NCI-H1092 (cell line): Measurements from ENCODE around the gene STK32B.

Experiments used
- DNase-seq: peaks from one replicate; lab custom pipeline; 2025; lab: John Stamatoyannopoulos, UW

The STK32B gene

DNA sequence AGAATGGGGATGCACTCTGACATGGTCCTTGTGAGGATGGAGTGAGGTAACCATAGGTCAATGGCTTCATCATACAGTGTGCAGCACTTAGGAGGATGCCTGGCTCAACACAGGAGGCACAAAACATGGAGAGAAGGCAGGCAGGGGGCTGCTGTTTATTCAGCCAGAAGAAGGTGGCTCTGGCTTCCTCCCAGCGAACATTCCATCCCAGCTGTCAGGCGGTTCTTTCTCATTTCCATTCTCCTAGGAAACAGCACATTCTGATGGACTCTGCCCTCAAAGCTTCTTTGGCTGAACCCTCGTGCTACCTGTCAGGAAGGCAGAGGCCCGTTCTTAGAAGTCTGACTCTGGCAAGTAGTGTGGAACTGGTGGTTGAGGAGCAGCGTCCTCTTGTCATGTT, 18.6 kb downstream of the STK32B start:
- DNase-seq, result no peak

DNA sequence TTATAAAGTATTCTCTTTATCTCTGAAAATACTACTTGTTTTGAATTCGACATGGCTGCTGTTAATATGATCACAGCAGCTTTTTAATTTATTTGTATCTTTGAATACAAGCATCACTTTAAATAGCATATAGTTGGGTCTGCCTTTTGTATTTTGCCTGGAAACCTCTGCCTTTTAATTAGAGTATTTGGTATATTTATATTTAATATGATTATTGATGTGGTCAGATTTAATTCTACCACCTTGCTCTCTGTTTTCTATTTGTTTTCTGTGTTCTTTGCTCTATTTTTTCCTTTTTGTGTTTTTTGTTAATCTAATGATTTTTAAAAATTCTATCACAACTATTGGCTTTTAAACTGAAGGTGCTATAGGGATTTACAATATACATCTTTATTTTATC, 21.7 kb downstream of the STK32B start:
- DNase-seq, result no peak

DNA sequence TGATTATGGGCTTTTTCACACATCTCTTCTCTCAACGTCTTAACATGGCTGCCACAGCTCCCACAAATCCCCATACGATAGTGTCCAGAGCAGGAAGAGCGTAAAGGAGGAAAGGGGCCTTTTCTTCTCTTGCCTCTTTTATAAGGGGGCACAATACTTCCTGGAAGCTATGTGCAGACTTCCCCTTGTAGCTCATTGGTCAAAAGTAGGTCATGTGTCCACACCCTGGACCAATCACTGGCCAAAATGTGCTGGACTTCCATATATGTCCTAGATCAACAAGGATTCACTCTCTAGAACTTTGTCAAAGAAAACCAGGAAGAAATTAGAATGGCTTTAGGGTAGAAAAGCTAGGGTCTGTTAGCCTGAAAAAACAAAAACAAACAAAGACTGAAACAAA, 26.7 kb downstream of the STK32B start:
- DNase-seq, result no peak

DNA sequence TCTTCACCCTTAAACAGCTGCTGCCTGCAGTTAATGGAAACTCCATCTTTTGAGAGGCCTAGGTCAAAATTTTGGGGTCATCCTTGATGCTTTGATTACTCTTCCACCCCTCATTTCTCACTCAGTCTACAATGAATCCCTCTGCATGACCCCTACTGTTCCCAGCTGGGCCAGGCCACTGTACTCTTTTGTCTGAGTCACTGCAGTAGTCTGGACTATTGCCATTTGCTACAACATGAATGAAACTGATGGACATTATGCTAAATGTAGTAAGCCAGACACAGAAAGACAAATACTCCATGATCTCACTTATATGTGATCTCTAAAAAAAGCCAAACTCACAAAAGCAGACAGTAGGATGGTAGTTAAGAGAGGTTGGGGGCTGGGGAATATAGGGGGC, 28.3 kb downstream of the STK32B start:
- DNase-seq, result no peak

DNA sequence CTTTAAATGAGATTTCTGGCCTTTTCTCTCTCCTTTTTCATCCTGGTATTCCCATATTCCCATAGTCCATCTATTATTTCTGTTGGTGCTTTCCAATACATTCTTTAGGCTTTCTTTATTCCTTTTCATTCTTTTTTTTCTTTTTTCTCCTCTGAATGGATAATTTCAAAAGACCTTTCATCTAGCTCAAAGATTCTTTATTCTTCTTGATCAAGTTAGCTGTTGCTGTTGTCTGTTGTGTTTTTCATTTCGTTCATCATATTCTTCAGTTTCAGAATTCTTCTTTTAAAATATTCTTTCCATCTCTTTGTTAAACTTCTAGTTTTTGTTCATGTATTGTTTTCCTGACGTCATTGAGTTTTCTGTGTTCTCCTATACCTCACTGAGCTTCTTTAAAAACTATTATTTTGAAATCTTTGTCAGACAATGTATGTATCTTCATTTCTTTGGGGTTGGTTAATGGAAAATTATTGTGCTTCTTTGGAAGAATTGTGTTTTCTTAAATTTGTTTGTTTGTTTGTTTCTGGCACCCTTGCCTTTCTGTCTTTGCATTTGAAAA, 30.2 kb downstream of the STK32B start:
- DNase-seq, result no peak

DNA sequence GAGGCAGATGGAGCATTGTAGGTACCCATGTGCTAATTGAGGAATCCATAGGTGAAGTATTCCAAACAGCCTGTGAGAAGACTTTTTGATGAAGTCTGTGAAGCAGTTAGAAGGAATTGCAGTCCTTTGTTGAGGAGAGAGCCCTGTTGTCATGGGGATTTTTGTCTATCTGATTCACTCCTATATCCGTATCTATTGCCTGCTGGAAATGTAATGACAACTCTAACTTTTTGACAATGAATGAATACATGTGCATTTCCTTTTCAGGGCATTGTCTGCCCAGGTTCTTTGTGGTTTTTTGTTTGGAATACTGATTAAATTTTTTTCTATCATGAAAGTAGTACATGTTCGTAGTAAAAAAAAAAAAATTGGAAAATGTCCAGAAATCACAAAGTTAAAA, 31.1 kb downstream of the STK32B start:
- DNase-seq, result no peak

DNA sequence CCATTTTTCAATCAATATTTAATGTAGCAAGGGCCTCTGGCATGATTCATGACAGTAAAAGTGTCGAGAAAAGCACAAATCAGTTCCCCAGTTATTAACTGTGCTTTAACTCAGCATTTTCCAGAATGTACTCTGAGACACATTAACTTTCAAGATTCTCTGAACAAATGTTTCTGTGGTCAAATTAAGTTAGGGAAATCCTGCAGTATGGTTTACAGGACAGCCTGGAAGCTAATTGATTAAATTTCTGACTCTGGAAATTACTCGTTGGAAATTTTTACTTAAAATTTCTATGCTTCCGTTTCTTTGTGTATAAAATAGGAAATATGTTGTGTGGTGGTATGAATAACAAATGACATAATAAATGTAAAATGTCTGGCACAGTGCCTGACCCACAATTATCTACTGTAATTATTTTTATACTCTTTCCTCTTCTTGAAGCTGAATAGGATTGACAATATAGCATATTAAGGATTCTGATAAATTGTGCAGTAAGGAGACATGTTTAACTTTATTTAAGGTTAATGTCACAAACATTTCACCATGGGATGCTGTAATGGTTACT, 33.7 kb downstream of the STK32B start:
- no peak for DNase-seq

DNA sequence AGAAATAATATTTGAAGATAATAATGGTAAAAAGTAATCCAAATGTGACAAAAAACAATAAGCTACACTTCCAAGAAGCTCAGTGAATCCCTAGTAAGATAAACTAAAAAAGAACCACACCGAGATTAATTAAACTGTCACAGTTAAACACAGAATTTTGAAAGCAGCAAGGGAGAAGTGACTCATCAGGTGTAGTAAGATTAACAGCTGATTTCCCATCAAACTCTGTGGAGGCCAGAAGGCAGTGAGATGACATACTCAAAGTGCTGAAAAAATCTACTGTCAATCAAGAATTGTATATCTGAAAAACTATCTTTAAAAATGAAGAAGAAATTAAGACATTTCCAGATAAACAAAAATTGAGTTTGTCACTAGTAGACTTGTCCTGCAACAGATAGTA, 35.3 kb downstream of the STK32B start:
- DNase-seq, result no peak

DNA sequence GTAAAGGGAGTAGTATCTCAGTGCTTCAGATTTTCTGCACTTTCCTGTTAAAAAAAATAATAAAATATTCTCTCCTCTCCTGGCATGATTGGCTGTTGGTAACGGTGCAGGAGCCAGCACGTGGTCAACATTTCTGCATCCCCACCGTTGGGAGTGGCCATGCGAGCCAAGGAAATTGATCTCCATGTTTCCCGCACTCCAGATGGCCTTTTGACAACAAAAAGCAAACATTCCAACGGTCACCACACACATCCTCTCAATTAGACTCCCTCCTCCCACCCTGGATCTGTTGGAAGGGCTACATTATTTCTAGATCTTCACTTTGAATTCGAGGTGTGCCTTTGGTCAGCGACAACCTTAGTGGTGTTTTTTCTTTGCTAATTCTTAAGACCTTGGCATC, 45.0 kb downstream of the STK32B start:
- DNase-seq, result no peak

DNA sequence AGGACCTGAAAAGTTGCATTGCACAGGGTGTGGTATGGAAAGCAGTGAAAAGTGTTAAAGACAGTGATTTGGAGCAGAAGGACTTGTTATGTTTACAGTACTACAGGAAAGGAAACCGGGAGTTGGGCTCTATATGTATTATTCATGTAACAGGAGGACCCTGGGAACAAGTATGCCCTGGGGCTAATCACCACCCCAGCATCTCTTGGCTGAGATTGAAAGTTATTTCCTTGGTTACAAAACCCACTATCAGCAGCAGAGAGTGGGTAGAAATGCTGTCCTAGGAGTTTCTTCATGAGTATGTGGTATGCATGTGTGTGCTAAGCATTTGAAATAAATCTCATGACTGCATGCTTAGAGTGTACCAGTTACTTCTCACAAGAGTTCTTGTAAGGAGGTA, 46.9 kb downstream of the STK32B start:
- DNase-seq, result no peak

DNA sequence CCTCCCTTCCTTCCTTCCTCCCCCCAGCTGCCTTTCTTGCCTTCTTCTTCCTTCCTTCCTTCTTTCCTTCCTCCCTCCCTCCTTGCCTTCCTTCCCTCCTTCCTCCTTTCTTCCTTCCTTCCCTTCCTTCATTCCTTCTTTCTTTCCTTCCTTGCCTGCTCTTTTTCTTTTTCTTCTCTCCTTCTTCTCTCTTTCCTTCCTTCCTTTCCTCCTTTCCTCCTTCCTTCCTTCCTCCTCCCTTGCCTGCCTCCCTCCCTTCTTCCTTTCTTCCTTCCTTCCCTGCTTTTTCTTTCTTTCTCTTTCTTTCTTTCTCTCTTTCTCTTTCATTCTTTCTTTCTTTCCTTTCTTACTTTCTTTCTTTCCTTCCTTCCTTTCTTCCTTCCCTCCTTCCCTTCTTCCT, 49.1 kb downstream of the STK32B start:
- DNase-seq, result no peak

DNA sequence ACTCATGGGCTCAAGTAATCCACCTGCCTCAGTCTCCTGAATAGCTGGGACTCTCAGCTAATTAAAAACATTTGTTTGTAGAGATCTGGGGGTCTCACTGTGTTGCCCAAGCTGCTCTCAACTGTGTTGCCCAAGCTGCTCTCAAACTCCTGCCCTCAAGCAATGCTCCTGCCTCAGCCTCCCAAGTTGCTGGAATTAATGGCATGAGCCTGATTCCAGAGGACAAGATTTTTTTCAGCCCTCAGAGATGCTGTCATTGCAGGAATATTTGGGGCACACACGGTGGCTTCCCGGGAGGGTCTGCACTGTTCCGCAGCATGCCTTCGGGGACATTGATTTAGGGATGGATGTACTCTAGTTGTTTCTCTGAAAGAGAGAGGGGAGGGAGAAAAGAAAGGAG, 49.7 kb downstream of the STK32B start:
- no peak for DNase-seq

DNA sequence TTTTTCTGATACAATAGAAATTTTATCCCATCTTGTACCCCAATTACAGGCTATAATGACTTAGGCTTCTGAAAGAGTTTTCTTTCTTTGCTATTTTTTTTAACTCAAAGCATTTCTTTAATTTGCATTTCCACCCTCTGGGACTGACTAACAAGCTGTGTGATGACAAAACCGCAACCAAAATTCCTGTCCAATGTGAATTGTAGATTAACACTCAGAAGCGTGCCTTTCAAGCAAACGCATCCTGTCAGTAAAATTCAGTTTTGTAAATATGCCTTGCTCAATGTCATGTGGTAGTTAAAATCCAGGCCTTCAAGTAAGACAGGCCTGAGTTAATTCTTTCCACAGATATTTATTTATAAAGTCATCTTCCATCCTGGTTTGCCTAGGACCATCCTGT, 50.3 kb downstream of the STK32B start:
- DNase-seq, result no peak

DNA sequence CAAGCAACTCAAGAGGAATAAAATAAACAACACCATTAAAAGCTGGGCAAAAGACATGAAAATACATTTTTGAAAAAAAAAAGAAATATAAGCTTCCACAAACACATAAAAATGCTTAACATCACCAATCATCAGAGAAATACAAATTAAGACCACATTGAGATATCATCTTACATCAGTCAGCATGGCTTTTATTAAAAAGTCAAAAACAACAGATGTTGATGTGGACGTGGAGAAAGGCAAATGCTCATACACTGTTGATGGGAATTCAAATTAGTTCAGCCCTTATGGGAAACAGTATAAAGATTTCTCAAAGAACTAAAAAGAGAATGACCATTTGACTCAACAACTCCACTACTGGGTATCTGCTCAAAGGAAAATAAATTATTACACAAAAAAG, 59.6 kb downstream of the STK32B start:
- no peak for DNase-seq

DNA sequence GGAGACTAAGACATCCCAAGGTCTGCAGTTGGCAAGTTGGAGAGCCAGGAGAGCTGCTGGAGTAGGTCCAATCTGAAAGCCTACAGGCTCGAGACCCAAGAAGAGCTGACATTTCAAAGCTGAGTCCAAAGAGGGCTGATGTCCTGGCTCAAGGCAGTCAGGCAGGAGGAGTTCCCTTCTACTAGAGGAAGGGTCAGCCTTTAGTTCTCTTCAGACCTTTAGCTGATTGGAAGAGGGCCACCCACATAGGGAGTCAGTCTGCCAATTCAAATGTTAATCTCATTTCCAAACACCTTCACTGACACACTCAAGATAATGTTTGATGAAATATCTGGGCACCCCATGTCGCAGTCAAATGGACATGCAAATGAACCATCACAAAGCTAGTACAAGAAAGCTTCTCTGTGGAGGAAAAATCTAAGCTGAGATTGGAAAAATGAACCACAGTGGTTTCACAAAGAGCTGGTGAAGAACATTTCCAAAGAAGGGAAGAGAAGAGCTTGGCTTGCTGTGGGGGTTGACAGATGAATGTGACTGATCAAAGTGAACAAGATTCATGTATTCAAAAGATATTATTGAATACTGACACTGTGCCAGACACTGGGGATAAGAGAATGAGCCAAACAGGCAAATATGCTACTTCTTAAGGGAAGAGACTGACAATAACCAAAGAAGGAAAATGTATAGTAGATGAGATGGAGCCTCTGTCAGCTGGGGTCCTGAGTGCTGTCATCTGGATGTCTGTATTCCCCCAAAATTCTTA, 61.2 kb downstream of the STK32B start:
- DNase-seq, result no peak

DNA sequence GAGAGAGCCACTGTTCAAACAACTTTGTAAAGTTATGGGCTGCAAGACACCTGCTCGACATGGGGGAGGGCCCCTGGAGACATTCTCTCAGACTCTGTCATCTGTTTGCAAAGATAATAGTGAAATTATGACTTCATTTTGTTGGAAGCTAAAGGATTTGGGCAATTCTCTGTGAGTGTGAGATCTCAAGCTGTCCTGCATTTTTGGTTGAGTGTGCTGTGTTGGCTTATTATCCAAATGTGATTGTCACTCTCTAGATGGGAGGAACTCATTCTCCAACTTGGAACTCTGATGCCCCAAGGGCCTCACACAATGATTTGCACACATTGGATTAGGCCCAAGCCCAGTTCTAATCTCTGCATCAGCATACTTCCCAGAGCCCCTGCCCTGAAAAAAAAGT, 63.7 kb downstream of the STK32B start:
- no peak for DNase-seq

DNA sequence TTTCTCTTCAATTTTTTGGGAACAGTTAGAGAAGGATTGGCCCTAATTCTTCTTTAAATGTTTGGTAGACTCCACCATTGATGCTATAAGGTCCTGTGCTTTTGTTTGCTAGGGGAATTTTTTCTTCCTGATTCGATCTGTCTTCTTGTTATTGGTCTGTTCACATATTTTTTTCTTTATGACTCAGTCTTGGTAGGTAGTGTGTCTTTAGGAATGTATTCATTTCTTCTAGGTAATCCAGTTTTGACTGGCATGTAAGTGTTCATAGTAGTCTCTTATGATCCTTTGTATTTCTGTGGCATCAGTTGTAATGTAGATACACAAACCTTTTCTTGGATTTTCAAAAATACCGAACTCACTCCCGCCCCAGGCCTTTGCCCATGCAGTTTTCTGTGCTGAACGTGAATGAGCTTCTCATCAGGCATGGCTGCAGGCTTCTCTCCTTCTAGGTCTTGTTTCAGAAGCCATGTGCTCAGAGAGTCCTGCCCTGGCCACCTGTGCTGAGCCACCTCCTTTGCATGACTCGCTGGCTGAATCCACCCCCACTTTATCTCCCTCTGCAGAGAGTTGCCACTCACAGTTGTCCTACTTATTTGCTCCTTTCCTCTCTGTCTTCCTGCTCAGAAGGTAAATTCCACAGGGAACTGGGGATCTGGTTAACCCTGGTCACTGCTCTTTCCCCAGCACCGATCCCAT, 67.0 kb downstream of the STK32B start:
- no peak for DNase-seq

DNA sequence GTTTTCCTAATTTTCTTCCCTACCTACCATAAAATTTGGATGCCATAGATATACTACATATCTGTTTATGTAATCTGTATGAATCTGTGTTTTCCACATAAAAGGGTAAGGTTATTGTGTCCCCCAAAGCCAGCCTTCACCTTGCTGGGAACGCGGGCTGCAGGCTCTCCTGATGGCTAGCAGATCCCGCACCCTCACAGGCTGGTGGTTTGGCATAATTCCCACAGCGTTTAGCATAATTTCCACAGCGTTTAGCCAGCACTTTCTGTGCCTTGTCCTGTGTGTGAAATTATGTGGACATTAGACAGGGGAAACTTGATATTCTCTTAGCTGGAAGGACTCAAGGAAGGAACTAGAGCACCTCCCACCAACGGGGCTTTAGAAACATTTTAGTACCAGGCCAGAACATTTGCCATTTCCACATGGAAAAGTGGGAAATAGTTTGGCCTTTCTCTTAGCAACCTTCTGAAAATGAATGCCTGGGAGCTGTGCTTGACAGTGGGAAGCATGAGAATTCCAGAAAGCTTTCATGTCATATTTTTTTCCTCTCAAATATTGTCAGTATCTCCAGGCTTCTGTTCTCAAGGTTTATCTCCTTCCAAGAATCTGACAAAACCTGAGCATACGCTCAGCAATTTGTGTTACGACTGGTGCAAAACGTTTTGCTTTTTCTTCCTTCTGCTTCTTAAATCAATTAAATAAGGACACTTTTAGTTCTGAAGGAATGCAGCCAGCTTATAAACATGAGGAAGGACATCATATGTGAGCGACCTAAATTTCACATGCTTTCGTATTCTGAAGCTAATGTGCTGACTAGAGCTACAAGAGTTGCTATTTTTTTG, 67.9 kb downstream of the STK32B start:
- no peak for DNase-seq

DNA sequence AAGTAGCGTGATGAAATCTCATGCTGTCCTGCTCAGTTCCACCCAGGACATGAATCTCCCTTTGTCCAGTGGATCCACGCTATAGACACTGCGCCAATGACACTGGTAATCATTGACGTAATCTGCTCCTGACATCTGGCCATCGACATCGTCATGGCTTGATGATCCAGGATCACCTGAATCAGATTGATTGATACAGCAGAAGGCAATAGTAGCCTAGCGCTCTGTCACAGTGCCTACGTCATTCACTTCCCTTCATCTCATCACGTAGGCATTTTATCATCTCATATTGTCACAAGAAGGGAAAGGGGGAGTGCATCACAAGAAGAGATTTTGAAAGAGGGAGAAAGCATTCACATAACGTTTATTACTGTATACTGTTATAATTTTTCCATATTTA, 68.8 kb downstream of the STK32B start:
- DNase-seq, result no peak

DNA sequence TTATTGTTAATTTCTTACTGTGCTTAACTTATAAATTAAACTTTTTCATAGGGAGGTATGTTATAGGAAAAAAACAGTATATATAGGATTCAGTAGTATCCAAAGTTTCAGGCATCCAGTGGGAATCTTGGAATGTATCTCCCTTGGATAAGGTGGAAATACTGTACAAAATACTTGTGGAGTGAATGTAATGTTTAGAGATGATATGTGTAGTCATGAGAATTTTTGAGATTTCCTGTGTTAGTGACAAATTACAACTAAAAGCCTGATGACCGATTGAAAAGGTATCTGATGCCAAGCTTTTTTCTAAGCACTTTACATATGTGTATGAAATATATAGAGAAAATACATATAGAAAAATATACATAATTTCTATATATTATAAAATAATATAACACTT, 69.2 kb downstream of the STK32B start:
- DNase-seq, result no peak

DNA sequence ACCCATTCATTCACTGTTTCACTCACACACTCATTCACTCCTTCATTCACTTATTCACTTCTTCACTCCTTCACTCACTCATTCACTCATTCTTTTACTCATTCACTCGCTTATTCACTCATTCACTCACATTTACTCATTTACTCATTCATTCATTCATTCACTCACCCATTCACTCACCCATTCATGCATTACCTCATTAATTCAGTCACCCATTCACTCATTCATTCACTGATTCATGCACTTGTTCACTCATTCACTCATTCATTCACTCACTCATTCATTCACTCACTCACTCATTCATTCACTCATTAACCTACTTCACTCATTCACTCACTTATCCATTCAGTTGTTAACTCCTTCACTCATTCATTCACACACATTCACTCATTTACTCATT, 70.8 kb downstream of the STK32B start:
- no peak for DNase-seq

DNA sequence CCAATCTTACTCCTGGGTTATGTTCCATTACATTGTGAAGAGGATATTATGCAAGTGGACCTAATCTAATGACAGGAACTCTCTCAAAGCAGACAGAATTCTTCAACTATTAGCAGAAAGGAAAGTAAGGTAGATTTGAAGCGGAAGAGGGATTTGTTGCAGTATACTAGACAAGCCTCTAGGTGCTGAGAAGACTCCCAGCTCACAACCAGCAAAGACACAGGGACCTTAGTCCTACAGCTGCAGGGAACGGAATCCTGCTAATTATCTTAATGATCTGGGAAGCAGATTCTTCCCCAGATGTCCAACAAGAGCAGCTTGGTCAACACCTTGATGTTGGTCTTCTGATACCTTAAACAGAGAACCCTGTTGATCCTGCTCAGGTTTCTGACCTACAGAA, 73.6 kb downstream of the STK32B start:
- DNase-seq, result no peak
